ENCODE results near the gene TEX30. TPM values are rescaled to one million over a fixed set of nuclear protein-coding genes. Genes with fewer than 3 reads are reported as not detected.

TEX30 gene
- total RNA-seq (1 to 10 TPM; 5.5 to 8.6 (median 7.8) TPM), total RNA-seq (6.4 to 42.6 (median 10.1) reads per million in 29 experiments)
- 7.5 TPM for total RNA-seq (2013)

GRCh38 chr13:102773441-102774213, at the start of gene TEX30:
TEX30 (minus strand) TSS chr13:102773786; CDS start chr13:102770026, 3,760 bp downstream.
- H3K9me3 Mint-ChIP-seq, result no peaks in the 10 kb centered on the region
- peak within 1 kb of the TSS; percentile 82 for H3K27ac ChIP-seq (ENCODE audit: low read length)
- peak within 1 kb of the TSS; percentile 89 to 92 for H3K27ac Mint-ChIP-seq
- no peaks in the 10 kb centered on the region for H3K27me3 ChIP-seq (replicated peaks in 1 of 2; ENCODE audit: control insufficient read depth in 2 of 2, extremely low read depth in 1 of 2, insufficient read depth in 2 of 2, low read length in 1 of 2)
- H3K9me3 ChIP-seq, result no peaks in the 10 kb centered on the region
- peaks cover 2 to 19% of the 10 kb centered on the region in 2 experiments for H3K4me1 ChIP-seq (ENCODE audit: control insufficient read depth in 1 of 2, extremely low read depth in 1 of 2, insufficient read depth in 2 of 2, low read length in 2 of 2)
- H3K4me3 ChIP-seq (ENCODE audit: control insufficient read depth in 1 of 2, extremely low read depth in 1 of 2, low read length in 1 of 2), result peak within 1 kb of the TSS; percentile 85 to 91
- ATAC-seq (replicated peaks in 1 of 4), result peak; percentile 96 to 98 (median 97)
- peaks cover 22 to 49% (median 47%) of the 10 kb centered on the region in 3 donors for H3K4me1 Mint-ChIP-seq
- no peaks in the 10 kb centered on the region for H3K36me3 Mint-ChIP-seq
- CTCF ChIA-PET, result interaction anchor here (0.9 to 1.3 kb wide), 3 partner anchors 26 to 181 kb away, joined by 4 to 6 read pairs (median 6); no protein-coding TSS in a partner anchor
- 3% methylated on average over 85 of the region's 85 CpGs for WGBS (ENCODE audit: insufficient coverage)
- DNase-seq, result peak; percentile 72 to 94 (median 82)
- POLR2A ChIA-PET, result interaction anchor here (0.6 to 1.3 kb wide), 4 partner anchors 25 to 72 kb away, joined by 3 to 10 read pairs (median 4); partner anchors contain the start of gene ERCC5 (in 1 of the 2)
- H3K27me3 Mint-ChIP-seq, result no peaks in the 10 kb centered on the region
- H3K36me3 ChIP-seq (ENCODE audit: control insufficient read depth in 2 of 2, extremely low read depth in 1 of 2, insufficient read depth in 1 of 2, low read length in 1 of 2), result no peaks in the 10 kb centered on the region
- peak within 1 kb of the TSS; percentile 88 to 94 (median 89) for H3K4me3 Mint-ChIP-seq

- Histone ChIP-seq H3K27me3 (replicated peaks in 1 of 2; ENCODE audit: control insufficient read depth in 2 of 2, extremely low read depth in 1 of 2, insufficient read depth in 2 of 2, low read length in 1 of 2) (no peaks in the 10 kb centered on the region), H3K36me3 (ENCODE audit: control insufficient read depth in 2 of 2, extremely low read depth in 1 of 2, insufficient read depth in 1 of 2, low read length in 1 of 2) (peaks cover 0 to 4% of the 10 kb centered on the region in 2 donors), H3K4me1 (ENCODE audit: control insufficient read depth in 1 of 2, extremely low read depth in 1 of 2, insufficient read depth in 2 of 2, low read length in 2 of 2) (no peaks in the 10 kb centered on the region), H3K9me3 (no peaks in the 10 kb centered on the region), H3K4me3 (ENCODE audit: control insufficient read depth in 1 of 2, extremely low read depth in 1 of 2, low read length in 1 of 2) (no peak overlapping the region), H3K27ac (ENCODE audit: low read length) (no peak overlapping the region)
- Mint-ChIP-seq H3K27me3 (no peaks in the 10 kb centered on the region), H3K27ac (no peak overlapping the region), H3K4me1 (peaks cover 7 to 11% (median 9%) of the 10 kb centered on the region in 3 donors), H3K36me3 (peaks cover 38% of the 10 kb centered on the region), H3K4me3 (no peak overlapping the region), H3K9me3 (no peaks in the 10 kb centered on the region)
- ChIA-PET POLR2A (interaction anchor here in 1 of 2 donors (0.5 kb wide), 1 partner anchor 22 kb away, joined by 3 read pairs; no protein-coding TSS in a partner anchor), CTCF (interaction anchor here in 1 of 2 donors (0.6 kb wide), 1 partner anchor 17 kb away, joined by 3 read pairs; no protein-coding TSS in a partner anchor)
- no peak for ATAC-seq (replicated peaks in 1 of 4)
- no peak for DNase-seq
Observed at GRCh38 chr13:102817907-102818306, 44.3 kb upstream of the TEX30 start.

- Histone ChIP-seq H3K4me1 (ENCODE audit: control insufficient read depth in 1 of 2, extremely low read depth in 1 of 2, insufficient read depth in 2 of 2, low read length in 2 of 2) (no peaks in the 10 kb centered on the region), H3K27me3 (replicated peaks in 1 of 2; ENCODE audit: control insufficient read depth in 2 of 2, extremely low read depth in 1 of 2, insufficient read depth in 2 of 2, low read length in 1 of 2) (no peaks in the 10 kb centered on the region), H3K27ac (ENCODE audit: low read length) (no peak overlapping the region), H3K36me3 (ENCODE audit: control insufficient read depth in 2 of 2, extremely low read depth in 1 of 2, insufficient read depth in 1 of 2, low read length in 1 of 2) (peaks cover 0 to 3% of the 10 kb centered on the region in 2 donors), H3K4me3 (ENCODE audit: control insufficient read depth in 1 of 2, extremely low read depth in 1 of 2, low read length in 1 of 2) (no peak overlapping the region), H3K9me3 (no peaks in the 10 kb centered on the region)
- no peaks in the 10 kb centered on the region for H3K27me3 Mint-ChIP-seq
- peaks cover 0 to under 1% (median under 1%) of the 10 kb centered on the region in 3 donors for H3K9me3 Mint-ChIP-seq
- no peak for ATAC-seq (replicated peaks in 1 of 4)
- ChIA-PET POLR2A (no interaction called here), CTCF (no interaction called here)
- H3K4me3 Mint-ChIP-seq, result no peak overlapping the region
- DNase-seq, result no peak
- peaks cover 38% of the 10 kb centered on the region for H3K36me3 Mint-ChIP-seq
- H3K4me1 Mint-ChIP-seq, result peaks cover 7 to 15% (median 9%) of the 10 kb centered on the region in 3 donors
- WGBS (ENCODE audit: insufficient coverage), result no CpG with 5 or more reads among the region's 1 CpG
- H3K27ac Mint-ChIP-seq, result no peak overlapping the region
Observed at GRCh38 chr13:102817241-102817640, 43.7 kb upstream of the TEX30 start.

- H3K4me1 Mint-ChIP-seq, result peaks cover 7 to 18% (median 9%) of the 10 kb centered on the region in 3 donors
- H3K4me3 Mint-ChIP-seq, result no peak overlapping the region
- H3K36me3 Mint-ChIP-seq, result peaks cover 39% of the 10 kb centered on the region
- Histone ChIP-seq H3K27me3 (replicated peaks in 1 of 2; ENCODE audit: control insufficient read depth in 2 of 2, extremely low read depth in 1 of 2, insufficient read depth in 2 of 2, low read length in 1 of 2) (no peaks in the 10 kb centered on the region), H3K36me3 (ENCODE audit: control insufficient read depth in 2 of 2, extremely low read depth in 1 of 2, insufficient read depth in 1 of 2, low read length in 1 of 2) (no peaks in the 10 kb centered on the region), H3K4me1 (ENCODE audit: control insufficient read depth in 1 of 2, extremely low read depth in 1 of 2, insufficient read depth in 2 of 2, low read length in 2 of 2) (no peaks in the 10 kb centered on the region), H3K27ac (ENCODE audit: low read length) (no peak overlapping the region), H3K9me3 (no peaks in the 10 kb centered on the region), H3K4me3 (ENCODE audit: control insufficient read depth in 1 of 2, extremely low read depth in 1 of 2, low read length in 1 of 2) (no peak overlapping the region)
- DNase-seq (no peak), ATAC-seq (replicated peaks in 1 of 4) (no peak)
- H3K27ac Mint-ChIP-seq, result no peak overlapping the region
- H3K9me3 Mint-ChIP-seq, result peaks cover 4 to 6% (median 5%) of the 10 kb centered on the region in 3 donors
- POLR2A ChIA-PET, result no interaction called here
- CTCF ChIA-PET, result no interaction called here
- WGBS (ENCODE audit: insufficient coverage), result 94% methylated on average over 2 of the region's 4 CpGs
- no peaks in the 10 kb centered on the region for H3K27me3 Mint-ChIP-seq
Observed at GRCh38 chr13:102816708-102817107, 43.1 kb upstream of the TEX30 start.

GRCh38 chr13:102815788-102816187, 42.2 kb upstream of the TEX30 start:
- H3K27me3 Mint-ChIP-seq, result no peaks in the 10 kb centered on the region
- Histone ChIP-seq H3K27ac (ENCODE audit: low read length) (no peak overlapping the region), H3K4me1 (ENCODE audit: control insufficient read depth in 1 of 2, extremely low read depth in 1 of 2, insufficient read depth in 2 of 2, low read length in 2 of 2) (no peaks in the 10 kb centered on the region), H3K36me3 (ENCODE audit: control insufficient read depth in 2 of 2, extremely low read depth in 1 of 2, insufficient read depth in 1 of 2, low read length in 1 of 2) (no peaks in the 10 kb centered on the region), H3K27me3 (replicated peaks in 1 of 2; ENCODE audit: control insufficient read depth in 2 of 2, extremely low read depth in 1 of 2, insufficient read depth in 2 of 2, low read length in 1 of 2) (no peaks in the 10 kb centered on the region), H3K4me3 (ENCODE audit: control insufficient read depth in 1 of 2, extremely low read depth in 1 of 2, low read length in 1 of 2) (no peak overlapping the region), H3K9me3 (no peaks in the 10 kb centered on the region)
- DNase-seq (no peak), ATAC-seq (replicated peaks in 1 of 4) (no peak)
- peaks cover 7 to 18% (median 9%) of the 10 kb centered on the region in 3 donors for H3K4me1 Mint-ChIP-seq
- H3K9me3 Mint-ChIP-seq, result peaks cover 4 to 6% (median 5%) of the 10 kb centered on the region in 3 donors
- H3K36me3 Mint-ChIP-seq, result peaks cover 44% of the 10 kb centered on the region
- H3K27ac Mint-ChIP-seq, result no peak overlapping the region
- ChIA-PET CTCF (no interaction called here), POLR2A (no interaction called here)
- H3K4me3 Mint-ChIP-seq, result no peak overlapping the region
- no CpG with 5 or more reads among the region's 5 CpGs for WGBS (ENCODE audit: insufficient coverage)

- no CpG with 5 or more reads among the region's 6 CpGs for WGBS (ENCODE audit: insufficient coverage)
- Mint-ChIP-seq H3K36me3 (peaks cover 43% of the 10 kb centered on the region), H3K4me1 (peaks cover 7 to 18% (median 9%) of the 10 kb centered on the region in 3 donors), H3K4me3 (no peak overlapping the region), H3K27me3 (no peaks in the 10 kb centered on the region), H3K27ac (no peak overlapping the region), H3K9me3 (peaks cover 4 to 6% (median 5%) of the 10 kb centered on the region in 3 donors)
- ChIA-PET CTCF (no interaction called here), POLR2A (no interaction called here)
- ATAC-seq (replicated peaks in 1 of 4) (no peak), DNase-seq (no peak)
- no peaks in the 10 kb centered on the region for H3K4me1 ChIP-seq (ENCODE audit: control insufficient read depth in 1 of 2, extremely low read depth in 1 of 2, insufficient read depth in 2 of 2, low read length in 2 of 2)
- no peaks in the 10 kb centered on the region for H3K36me3 ChIP-seq (ENCODE audit: control insufficient read depth in 2 of 2, extremely low read depth in 1 of 2, insufficient read depth in 1 of 2, low read length in 1 of 2)
- no peaks in the 10 kb centered on the region for H3K9me3 ChIP-seq
- H3K27me3 ChIP-seq (replicated peaks in 1 of 2; ENCODE audit: control insufficient read depth in 2 of 2, extremely low read depth in 1 of 2, insufficient read depth in 2 of 2, low read length in 1 of 2), result no peaks in the 10 kb centered on the region
- H3K27ac ChIP-seq (ENCODE audit: low read length), result no peak overlapping the region
- no peak overlapping the region for H3K4me3 ChIP-seq (ENCODE audit: control insufficient read depth in 1 of 2, extremely low read depth in 1 of 2, low read length in 1 of 2)
Observed at GRCh38 chr13:102814793-102815192, 41.2 kb upstream of the TEX30 start.

All from T-cell (primary cell).